NOMO-1 treated with dmso at 0.1 percent for 144 hours (cell line): ENCODE data around the gene RGS10.
"Not testable (repeated sequence)": the region's sequence is repeated elsewhere in the genome, so short reads cannot be mapped to it uniquely, and the experiment has no call there.

Experiments
- DNase-seq: peaks from one replicate; lab custom pipeline; 2025; ENCODE audit not compliant: unreplicated experiment; lab: John Stamatoyannopoulos, UW

Gene RGS10

GRCh38 chr10:119470920-119471702 is 71.4 kb downstream of the RGS10 start:
- DNase-seq = no peak

- DNase-seq = no peak
These were observed 72.7 kb downstream of the RGS10 start for GRCh38 chr10:119469846-119470245.

DNA sequence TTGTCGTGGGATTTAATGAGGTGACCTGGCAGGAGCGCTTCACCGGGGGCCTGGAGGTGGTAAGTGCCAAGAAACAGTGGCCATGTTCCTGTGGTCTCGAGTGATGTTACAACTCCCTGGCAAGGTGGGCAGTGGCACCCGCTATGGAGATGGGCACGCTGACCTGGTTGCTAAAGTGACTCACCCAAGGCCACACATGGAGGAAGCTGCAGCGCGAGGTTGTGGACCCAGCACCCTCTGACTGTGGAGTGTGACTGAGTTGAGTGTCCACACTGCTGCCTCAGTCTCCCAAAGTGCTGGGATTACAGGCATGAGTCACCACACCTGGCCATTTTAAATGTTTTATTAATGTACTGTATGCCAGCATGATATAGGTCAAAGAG is 73.2 kb downstream of the RGS10 start:
- DNase-seq = no peak

DNA sequence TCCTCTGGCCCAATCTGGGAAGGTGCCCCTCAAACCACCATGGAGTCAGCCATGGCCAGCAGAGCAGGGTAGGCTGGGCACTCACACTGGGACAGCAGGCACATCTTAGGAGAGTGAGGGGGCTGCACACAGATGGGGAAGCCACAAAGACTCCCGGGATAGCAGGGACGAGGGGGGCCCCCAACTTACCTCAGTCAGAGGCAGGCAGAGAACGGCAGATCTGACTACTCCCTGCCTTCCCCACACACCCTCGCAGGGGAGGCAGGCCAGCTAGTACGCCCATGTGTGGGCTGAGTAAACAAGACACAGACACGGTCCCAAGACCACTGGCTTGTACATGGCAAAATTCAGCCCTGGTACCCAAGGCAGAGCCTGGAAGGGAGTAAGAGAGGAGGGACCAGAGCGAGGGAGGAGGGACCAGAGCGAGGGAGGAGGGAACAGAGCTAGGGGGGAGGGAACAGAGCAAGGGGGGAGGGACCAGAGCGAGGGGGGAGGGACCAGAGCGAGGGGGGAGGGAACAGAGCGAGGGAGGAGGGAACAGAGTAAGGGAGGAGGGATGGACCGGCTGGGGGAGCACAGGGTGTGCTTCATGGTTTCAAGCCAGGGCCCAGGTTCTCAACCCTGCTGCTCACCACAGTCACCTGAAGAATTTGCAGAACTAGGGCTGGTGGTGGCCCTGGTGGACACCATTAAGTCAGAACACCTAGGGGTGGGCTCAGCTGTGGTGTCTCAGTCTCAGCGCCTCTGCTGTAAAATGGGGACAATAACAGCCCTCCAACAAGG is 73.8 kb downstream of the RGS10 start:
- DNase-seq = no peak

DNA sequence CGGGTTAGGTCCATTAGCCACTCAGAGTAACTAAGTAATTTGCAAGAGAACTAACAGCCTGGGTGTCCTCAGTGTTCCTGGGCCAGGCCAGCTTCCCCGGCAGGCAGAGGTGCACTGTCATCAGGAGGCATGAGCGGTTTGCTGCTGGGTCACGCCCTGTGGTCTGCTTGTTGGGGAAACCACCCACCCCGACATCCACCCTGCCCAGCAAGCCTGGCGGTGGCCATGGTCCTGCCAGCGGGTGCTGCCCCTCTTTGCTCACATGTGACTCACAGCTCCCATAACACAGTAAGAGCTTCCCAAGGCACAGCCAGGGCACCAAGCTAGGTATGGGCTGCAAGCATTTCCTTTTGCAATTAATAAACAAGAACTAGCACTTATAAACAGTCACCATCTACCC is 75.9 kb downstream of the RGS10 start:
- DNase-seq = no peak

GRCh38 chr10:119466076-119466475 is 76.4 kb downstream of the RGS10 start:
- no peak for DNase-seq

GRCh38 chr10:119465085-119465484 is 77.4 kb downstream of the RGS10 start:
- DNase-seq = no peak

GRCh38 chr10:119463195-119463594 is 79.3 kb downstream of the RGS10 start:
- not testable (repeated sequence) for DNase-seq

DNA sequence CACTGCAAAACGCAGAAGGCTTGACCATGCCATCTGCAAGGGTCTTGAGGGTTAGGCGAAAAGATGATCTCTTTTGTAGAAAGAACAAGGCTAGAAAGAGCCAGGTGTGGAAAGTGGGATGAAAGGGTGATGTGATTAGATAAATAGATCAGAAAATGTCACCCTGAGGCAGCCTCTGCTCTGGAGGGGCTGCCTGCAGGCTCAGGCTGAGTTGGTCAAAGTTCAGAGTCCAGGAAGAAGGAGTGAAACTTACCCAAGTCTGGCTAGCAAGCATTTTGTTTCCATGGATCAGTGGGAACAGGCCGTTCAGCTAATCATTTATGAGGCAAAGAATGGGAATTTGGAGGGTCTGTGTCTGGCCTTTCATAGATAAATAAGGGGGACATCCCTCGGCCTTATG is 79.7 kb downstream of the RGS10 start:
- DNase-seq = no peak

DNA sequence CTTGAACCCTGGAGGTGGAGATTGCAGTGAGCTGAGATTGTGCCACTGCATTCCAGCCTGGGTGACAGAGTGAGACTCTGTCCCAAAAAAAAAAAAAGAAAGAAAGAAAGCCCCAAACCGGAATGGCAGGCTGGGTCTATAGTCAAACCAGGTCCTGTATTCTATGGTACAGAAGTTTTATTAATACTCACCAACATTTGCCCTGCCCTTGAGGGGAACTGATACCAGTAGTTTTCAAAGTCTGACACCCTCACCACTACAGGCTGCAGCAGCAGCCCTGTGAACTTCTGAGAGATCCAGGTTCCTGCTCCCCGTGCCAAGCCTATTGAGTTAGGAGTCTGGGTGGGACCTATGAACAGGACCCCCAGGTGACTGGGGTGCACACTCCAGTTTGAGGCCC is 80.6 kb downstream of the RGS10 start:
- DNase-seq = no peak

GRCh38 chr10:119461380-119461779 is 81.1 kb downstream of the RGS10 start:
- no peak for DNase-seq

- no peak for DNase-seq
These were observed 81.9 kb downstream of the RGS10 start for GRCh38 chr10:119460369-119461195.

DNA sequence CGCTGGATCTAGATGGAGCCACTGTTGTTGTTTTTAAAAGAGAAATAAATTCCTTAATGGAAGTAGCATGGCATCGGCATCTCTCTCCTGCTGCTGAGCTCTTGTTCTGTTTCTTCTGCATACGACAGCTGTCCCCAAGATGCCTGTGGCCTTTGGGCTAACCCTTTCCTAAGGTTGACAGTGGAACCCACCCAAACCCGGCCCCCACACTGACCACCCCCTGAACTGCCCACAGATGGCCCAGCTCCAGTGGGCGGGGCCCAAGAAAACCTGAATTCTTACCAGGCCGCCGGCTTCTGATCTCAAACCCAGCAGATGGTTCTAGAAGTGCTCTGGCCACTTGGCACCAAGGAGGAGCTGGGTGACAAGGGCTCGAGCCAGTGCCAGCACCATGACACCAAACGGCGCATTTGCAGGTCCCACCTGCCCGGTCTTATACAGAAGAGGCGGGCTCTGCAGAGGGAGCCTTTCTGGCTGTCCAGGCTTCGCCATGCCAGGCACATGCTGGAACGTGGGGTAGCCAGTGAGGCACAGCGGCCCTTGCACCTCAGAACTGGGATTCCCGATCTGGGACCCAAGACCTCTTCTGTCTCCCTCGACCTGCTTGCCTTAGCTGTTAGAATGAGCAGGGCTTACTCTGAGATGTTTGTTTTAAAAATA is 82.7 kb downstream of the RGS10 start:
- DNase-seq = no peak

DNA sequence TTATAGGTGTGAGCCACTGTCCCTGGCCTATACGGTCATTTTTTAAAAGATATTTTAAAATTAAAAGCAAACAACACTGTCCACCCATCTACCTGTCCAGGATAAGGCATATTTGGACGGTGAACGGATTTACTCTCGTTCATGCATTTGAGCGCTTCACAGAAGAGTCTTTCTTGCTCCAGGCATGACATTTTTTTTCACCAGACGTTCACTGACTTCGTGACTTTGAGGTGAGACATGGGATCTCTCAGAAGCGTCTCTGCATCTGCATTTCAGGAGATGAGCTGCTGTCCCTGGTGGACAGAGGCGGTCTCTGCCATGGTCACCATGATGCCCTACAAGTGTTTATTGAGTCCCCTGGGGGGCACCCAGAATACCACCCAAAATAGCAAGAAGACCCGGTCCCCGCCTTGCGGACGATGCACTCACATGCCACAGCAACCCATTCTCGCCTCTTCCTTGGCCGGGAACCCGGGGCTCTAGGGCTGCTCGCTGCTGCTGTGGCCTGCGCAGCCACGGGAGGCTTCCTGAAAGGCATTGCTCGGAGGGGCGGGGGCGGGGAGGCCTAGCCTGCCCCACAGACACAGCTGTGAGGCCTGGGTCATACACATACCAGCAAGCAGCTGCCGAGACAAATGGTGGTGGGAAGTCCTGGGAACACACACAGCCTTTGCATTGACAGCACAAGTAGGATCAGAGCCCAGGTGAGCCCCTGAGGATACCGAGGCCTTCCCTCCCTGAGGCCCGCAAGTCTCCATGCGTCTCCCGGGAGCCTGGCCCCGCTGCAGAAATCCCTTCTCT is 84.4 kb downstream of the RGS10 start:
- no peak for DNase-seq

GRCh38 chr10:119456435-119456810 is 86.1 kb downstream of the RGS10 start:
- no peak for DNase-seq

DNA sequence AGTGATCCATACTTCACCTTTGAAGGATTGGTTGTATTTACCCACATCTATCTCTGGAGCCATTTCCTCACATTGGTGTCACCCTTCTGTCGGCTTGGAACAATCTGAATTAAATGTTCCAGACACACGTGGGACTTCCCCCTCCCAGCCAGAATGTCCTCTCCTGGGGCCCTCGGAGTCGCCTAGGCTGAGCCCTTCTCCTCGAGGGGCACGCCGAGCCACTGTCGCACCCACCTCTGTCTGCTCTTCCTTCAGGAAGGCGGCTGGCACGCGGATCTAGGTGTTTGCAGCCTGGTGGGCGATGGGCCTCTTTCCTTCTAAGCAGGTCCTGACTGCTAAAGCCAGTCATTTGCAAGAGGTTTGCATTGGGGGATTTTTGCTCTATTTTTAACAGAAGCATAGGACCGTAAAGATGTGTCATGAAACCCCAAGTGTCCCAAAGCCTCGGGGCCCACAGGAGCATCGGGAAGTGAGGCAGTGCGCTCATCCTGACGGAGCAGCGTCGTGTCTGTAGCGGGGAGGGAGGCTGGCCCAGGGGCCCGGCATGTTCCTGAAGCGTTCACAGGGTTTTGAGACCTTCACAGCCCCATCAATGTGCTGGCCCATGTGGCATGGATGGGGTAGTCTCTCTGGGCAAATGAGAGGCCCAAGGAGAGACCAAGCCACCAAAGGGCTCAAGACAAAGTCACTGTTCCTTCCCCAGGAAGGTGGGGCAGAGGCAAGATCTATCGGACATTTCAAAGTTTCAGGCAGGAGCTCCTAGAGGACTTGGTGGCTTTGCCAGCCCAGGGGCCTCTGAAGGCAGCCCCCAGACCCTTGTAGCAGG is 86.7 kb downstream of the RGS10 start:
- no peak for DNase-seq

- DNase-seq = no peak
These were observed 87.5 kb downstream of the RGS10 start for GRCh38 chr10:119454990-119455389.

DNA sequence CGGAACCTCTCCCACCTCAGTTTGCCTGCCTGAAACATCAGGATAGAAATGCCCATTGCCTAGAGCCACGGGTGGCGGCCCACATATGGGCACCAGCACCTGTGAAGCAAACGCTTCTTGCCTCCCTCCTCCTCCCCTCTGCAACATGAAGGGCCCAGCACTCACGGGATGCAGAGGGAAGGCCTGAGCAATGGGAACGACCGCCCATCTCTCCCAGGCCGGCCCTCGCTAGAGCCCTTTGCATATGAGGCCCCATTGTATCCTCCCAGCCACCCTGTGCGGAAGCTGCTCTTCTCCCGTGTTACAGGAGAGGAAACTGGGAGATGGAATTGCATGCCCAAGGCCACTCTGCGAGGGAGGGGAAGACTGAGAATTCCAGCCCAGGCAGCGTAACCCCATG is 88.2 kb downstream of the RGS10 start:
- no peak for DNase-seq

DNA sequence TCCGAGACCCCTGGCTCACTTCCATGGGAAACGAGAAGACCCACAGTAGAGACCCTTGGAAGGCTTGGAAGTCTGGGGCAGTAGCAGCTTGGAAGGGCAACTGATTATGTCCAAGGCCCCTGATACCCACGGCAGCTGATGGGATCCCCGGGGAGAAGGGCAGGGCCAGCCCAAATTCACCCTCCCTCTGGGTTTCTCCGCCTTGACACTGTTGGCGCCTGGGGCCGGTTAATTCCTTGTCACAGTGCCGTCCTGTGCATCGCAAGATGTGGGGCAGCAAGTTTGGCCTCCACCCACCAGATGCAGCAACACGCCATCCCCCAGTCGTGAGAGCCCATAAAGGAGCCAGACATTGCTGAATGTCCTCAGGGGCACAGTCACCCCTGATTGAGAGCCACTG is 89.2 kb downstream of the RGS10 start:
- no peak for DNase-seq
